Kidney capillary endothelial cell (primary cell): Measurements from ENCODE around the gene NLN.
A peak's percentile ranks its signal among the peaks of the same experiment; 100 is the strongest.
"Not testable (repeated sequence)": the region's sequence is repeated elsewhere in the genome, so short reads cannot be mapped to it uniquely, and the experiment has no call there.

Experiments used
- DNase-seq: peaks from one replicate; pipeline ENCODE4 v3.0.0-alpha.2; 2018; ENCODE audit warnings: low spot score

The NLN gene

DNA sequence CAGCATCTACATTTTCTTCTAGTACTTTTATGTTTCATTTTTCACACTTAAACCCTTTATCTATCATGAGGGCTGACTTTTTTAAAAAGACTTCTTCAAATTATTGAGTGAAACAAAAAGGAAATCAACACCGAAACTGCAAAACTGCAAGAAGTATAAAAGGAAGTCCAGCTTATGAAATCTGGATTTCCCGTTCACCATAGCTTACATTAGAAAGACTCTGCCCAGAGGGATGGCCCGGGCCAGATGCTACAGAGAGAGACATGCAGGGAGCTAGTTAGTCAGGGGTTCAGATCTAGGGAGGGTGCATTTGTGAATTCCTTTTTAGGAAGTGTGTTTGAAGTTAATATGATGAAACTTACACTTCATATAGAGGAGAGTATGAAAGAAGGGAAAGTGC lies 10.0 kb downstream of the NLN start:
- DNase-seq = not testable (repeated sequence)

DNA sequence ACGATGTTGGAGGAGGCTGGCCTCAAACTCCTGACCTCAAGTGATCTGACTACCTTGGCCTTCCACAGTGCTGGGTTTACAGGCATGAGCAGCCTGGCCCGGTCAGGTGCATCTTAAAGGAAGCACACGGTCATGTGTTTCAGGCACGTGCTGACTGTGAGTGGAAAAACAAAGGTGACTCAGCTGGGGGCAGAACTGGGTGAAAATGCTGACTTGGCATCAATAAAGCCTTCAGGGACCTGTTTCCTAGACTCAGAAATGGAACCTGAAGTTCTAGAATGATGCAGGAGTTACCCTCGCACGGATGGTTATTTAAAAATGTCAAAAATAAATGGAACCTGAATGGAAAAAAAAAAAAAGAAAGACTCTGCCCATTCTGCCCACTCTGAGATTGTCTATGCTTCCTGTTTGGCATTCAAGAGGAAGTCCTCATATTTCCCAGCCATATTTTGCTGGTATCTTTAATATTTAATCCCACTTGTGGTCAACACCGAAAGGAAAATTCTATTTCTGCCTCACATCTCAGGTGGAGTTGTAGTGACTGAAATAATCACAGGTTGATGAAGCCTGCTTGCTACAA lies 12.3 kb downstream of the NLN start:
- not testable (repeated sequence) for DNase-seq

DNA sequence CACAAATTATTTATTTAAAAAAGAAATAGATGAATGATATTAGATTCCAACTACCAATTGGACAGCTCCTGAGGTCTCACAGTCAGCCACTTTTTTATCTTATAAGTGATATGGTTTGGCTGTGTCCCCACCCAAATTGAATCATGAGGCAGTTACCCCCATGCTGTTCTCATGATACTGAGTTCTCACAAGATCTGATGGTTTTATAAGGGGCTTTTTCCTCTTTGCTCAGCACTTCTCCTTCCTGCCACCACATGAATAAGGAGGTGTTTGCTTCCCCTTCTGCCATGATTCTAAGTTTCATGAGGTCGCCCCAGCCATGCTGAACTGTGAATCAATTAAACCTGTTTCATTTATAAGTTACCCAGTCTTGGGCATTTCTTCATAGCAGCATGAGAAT lies 12.9 kb downstream of the NLN start:
- no peak for DNase-seq

DNA sequence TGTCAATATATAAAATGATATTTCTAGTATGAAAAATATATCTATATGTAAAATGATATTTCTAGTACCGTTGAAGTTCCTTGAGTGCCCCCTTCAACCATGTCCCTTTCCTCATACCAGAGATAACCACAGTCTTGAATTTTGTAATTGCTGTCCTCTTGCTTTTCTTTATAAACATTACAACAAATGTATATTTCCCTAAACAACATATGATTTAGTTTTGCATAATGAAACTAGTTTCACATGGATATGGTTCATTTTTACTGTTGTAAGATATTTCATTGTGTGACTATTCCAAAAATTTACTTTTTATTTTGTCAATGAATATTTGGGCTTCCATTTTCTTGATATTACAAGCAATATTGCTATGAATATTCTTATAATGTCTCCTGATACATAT lies 14.0 kb downstream of the NLN start:
- no peak for DNase-seq

DNA sequence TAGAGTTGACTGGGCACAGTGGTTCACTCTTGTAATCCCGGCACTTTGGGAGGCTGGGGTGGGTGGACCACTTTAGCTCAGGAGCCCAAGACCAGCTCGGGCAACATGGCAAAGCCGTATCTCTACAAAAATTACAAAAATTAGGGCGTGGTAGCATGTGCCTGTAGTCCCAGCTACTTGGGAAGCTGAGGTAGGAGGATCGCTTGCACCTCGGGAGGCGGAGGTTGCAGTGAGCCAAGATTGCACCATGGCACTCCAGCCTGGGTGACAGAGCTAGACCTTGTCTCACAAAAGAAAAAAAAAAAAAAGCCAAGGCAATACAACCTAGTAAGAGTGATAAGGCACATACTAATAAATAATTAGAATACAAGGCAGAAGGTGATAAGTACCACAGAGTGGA lies 15.8 kb downstream of the NLN start:
- DNase-seq = no peak

DNA sequence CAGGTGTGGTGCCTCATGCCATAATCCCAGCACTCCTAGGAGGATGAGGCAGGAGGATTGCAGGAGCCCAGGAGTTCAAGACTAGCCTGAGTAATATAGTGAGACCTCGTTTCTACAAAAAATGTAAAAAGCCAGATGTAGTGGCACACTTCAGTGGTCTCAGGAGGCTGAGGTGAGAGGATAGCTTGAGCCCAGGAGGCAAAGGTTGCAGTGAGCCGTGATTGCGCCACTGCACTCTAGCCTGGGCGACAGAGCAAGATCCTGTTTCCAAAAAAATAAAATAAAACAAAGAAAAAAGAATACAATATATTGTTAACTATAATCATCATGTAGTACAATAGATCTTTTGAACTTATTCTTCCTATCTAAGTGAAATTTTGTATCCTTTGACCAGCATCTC lies 16.3 kb downstream of the NLN start:
- DNase-seq = no peak

DNA sequence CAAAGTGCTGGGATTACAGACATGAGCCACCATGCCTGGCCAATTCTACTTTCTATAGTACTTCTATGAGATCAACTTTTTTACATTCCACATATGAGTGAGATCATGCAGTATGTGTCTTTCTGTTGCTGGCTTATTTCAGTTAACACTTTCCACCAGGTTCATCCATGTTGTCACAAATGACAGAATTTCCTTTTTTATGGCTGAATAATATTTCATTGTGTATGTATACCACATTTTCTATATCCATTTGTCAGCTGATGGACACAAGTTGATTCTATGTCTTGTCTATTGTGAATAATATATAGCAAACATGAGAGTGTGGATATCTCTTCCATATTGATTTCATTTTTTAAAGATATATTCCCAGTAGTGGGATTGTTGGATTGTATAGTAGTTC lies 17.2 kb downstream of the NLN start:
- DNase-seq = no peak

DNA sequence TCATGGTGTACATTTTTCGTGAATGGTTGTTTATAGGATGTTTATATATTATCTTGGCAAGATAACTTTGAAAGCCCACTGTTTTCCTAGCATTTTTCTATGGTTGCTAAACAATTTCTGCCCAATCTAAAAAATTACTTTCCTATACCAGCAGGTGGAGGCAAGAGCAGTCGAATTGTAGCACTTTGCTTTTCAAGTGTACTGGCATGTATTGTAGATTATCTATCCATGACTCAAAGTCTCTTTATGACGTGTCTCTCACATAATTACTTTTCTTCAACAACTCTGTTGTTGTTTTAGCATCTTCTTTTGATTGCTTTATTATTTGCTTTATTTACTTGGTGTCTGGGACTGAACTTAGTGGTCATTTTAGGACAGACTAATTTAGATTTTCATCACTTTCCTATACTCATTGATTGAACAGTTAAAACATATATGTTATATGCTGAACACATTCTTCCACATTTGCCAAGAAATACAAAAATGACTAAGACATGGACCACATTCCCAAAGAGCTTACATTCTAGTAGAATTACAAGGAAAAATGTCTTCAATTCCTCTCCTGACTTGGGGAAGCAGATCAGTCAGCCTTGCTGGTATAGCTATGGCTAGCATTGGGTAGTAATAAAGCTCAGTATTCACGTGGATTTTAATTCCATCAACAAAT lies 20.7 kb downstream of the NLN start:
- DNase-seq = peak; percentile 72

DNA sequence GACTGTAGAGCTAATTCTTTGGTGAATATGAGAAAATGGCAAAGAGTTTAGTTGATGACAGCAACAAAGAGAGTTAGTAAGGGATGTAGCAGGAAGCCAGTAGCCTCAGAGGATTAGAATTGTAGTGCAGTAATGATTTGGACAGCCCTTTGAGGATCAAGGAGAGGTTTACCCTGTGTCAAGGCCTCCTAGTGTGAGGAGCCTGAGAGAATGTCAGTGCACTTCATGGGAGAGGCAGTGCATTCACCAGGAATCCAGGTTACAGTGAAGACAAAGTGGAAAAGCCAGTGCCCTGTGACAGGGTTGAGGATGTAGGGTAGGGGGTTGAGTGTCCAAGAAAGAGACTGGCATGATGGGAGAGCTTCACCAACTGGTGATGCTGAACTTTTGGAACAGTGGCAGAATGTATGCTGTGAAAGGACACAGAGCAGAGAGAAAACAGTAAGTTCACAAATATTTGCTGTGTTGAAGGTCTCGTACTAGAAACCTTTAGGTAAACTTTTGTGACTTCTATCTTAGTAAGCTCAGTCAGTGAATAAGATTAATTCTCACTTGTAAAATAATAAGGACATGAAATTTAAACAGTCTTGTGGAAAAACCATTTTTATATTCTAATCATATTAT lies 27.3 kb downstream of the NLN start:
- no peak for DNase-seq

DNA sequence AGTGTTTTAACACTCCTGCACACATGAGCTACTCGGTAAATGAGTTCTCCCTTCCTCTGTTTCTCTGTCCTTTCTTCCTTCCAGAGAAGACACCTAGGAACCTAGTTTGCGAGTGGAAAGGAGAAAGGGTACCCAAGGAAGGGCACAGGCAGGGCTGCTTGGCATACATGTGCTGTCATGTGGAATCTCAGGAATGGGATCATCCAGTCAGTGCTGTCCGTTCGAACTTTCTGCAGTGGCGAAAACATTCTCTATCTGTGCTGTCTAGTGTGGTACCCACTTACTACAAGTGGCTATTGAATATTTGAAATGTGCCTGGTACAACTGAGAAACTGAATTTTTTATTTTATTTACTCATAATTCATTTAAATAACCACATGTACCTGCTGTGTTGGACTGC lies 28.0 kb downstream of the NLN start:
- DNase-seq = no peak

DNA sequence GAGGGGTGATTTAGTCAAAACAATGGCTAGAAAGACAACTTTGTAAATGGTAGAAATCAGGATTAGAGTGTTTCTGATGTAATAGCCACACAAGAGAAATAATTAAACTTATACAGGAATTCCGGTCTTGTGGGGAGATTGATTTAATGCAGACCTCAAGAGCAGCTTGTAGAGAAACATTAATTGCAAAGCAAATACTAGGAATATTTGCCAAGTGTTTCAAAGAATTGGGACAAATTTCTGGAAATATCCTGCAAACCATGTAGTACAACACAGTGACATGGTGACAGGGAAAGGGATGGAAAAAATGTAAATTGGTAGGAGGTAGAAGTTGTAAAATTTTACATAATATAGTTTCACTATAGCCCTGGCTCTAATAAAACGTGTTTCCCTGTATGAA lies 28.9 kb downstream of the NLN start:
- DNase-seq = no peak

DNA sequence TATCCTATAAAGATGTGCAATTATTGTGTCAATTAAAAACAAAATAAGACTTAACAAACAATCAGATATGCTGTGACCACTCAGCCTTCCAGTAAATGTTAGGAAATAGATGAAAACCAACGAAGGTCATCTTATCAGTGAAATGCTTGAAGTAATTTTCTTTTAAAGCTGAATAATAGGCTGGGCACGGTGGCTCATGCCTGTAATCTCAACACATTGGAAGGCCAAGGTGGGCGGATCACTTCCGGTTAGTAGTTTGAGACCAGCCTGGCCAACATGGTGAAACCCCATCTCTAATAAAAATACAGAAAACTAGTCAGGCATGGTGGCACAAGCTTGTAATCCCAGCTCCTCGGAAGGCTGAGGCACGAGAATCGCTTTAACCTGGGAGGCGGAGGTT lies 31.2 kb downstream of the NLN start:
- DNase-seq = no peak

DNA sequence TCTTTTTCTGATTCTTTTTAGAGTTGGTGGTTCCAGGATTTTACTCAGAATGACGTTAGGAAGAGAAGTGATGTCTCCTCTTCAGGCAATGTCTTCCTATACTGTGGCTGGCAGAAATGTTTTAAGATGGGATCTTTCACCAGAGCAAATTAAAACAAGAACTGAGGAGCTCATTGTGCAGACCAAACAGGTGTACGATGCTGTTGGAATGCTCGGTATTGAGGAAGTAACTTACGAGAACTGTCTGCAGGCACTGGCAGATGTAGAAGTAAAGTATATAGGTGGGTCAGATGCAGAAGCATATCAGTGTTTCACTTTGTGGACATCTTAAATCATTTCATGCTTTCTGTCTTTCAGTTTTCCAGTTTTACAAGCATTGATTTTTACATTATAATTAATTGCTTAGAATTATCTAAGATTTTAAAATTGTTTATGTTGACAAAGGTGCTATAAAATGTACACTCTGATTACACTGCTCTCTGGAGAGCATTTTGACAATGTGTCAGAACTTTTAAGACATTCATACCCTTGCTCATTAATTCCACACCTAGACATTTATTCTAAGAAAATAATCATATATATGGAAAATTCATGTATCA lies 36.6 kb downstream of the NLN start:
- DNase-seq = no peak

DNA sequence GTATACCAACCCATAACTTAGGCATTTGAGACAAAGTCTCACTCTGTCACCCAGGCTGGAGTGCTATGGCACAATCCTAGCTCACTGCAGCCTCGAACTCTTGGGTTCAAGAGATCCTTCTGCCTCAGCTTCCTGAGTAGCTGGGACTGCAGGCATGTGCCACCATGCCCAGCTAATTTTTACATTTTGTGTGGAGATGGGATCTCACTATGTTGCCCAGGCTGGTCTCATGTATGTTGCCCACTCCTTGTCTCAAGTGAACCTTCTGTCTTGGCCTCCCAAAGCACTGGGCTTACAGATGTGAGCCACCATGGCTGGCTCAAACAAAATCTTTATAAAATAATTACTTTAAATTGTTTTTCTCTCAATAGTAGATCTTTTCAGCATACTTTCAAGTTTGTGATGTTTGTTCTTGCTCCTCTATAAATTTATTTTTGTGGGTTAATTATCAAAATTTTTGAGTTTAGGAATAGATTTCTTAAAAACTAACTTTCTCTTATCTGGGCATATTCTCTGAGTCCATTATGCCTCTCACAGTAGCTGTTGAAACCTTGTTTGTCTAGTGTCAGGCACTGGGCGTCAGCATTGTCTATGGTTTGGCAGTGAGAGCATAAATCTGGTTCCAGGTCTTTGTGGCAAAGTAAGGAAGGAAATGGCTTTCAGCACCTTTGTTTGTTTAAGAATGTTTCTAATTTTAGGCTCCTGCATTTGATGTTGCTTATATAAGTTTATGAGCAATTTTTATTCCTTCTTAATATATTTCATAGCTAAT lies 38.7 kb downstream of the NLN start:
- peak; percentile 79 for DNase-seq

DNA sequence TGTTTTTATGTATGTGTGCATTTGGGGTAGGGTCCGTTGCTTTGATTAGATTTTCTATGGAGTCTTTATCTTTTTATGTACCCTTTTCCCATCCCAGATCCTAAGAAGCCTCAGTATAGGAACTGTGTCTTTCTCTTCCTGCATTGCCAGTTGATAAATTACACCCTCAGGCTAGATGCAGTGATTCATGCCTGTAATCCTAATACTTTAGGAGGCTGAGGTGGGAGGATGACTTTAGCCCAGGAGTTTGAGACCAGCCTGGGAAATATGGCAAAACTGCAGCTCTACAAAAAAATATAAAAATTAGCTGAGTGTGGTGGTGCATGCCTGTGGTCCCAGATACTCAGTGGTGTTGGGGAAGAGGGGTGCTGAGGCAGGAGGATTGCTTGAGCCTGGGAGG lies 40.2 kb downstream of the NLN start:
- DNase-seq = no peak

DNA sequence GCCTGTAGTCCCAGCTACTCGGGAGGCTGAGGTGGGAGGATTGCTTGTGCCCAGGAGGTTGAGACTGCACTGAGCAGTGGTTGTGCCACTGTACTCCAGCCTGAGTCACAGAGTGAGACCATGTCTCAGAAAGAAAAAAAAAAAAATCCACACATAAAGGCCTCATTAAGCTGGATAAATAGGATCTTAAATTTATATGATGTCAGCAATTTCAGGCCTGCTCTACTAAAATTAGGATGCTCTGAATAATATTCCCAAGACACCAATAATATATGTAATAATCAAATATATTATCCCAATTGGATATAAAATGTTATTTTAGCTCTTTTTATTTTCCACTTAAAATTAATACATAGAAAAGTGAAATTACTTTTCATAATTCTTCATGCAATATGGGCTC lies 43.6 kb downstream of the NLN start:
- no peak for DNase-seq

DNA sequence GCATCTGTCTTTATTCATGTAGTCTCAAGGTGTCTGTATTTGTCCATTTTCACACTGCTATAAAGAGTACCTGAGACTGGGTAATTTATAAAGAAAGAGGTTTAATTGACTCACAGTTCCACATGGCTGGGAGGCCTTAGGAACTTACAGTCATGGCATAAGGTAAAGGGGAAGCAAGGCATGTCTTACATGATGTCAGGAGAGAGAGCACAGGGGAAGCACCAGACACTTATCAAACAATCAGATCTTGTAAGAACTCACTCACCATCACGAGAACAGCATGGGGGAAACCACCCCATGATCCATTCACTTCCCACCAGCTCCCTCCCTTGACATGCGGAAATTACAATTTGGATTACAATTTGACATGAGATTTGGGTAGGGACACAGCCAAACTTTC lies 44.2 kb downstream of the NLN start:
- no peak for DNase-seq

DNA sequence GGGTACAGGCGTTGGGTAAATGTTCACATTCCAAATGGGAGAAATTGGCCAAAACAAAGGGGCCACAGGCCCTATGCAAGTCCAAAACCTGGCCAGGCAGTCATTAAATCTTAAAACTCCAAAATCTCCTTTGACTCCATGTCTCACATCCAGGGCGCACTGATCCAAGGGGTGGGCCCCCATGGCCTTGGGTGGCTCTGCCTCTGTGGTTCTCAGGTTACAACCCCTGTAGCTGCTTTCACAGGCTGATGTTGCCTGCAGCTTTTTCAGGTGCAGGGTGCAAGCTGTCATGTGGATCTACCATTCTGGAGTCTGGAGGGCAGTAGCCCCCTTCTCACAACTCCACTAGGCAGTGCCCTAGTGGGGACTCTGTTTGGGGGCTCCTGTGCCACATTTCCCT lies 44.8 kb downstream of the NLN start:
- DNase-seq = no peak

DNA sequence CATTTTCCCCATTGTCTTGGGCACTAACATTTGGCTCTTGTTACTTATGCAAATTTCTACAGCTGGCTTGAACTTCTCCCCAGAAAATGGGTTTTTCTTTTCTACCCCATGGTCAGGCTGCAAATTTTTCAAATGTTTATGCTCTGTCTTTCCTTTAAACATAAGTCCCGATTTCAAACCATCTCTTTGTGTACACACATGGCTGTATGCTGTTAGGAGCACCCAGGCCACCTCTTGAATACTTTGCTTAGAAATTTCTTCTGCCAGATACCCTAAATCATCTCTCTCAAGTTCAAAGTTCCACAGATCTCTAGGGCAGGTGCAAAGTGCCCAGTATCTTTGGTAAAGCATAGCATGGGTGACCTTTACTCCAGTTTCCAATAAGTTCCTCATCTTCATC lies 45.6 kb downstream of the NLN start:
- no peak for DNase-seq

DNA sequence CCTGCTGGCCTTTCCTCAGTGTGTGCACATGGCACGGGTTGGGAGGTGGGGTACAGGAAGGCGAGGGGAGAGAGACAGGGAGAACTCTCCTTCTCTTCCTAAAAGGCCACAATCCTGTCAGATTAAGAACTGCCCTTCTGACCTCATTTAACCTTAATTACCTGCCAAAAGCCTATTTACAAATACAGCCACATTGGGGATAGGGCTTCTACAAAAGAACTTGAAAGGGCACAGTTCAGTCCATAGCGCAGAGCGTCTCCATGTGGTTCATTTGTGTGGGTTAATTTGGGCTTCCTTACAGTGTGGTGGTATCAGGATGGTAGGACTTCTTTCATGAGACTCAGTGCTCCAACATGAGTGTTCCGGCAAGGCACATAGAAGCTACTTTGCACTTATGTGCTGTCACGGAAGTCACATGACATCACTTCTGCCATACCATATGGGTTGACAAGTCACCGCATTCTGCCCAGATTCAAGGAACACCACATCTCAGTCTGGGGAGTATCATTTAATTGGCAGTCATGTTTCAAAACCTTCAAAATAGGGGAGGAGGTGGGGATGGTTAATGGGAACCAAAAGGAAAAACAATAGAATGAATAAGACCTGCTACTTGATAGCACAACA lies 46.8 kb downstream of the NLN start:
- no peak for DNase-seq

DNA sequence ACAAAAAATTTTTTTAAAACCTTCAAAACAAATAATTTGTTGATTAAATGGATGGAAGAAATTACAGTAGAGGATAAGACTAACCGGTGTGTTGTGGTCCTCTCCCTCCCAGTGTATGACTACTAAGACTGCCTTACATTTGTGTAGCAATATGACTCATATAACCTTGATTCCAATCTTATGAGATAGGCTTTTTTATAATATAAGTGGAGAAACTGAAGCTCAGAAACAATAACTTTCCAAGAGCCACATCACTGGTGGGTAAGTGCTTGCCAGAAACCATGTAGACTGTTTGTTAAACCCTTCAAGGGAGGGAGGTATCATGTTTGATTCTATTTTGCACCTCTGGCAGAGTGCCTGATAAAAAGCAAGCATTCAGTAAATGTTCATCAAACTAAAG lies 47.5 kb downstream of the NLN start:
- peak; percentile 76 for DNase-seq

DNA sequence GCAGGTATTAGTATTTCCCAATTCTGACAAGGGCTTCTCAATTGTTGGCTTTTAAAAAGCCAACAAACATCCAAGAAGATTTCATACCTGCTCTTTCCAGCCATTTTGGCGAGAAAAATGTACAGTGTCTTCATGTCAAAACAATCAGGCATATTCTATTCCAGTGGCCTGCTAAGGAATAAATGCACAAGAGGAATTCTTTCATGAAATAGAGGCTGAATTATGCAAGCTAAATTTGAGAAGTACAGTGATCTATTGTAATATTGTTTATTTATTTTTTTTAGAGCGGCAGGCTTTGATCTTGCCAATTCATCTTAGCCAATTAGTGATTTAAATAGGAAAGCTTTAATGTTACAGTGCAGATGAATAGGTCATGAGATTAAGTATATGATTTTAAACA lies 49.3 kb downstream of the NLN start:
- DNase-seq = no peak
